Right atrium auricular region (tissue), 2 donors: ENCODE measurements around the gene LRMDA. TPM values are rescaled to one million over a fixed set of nuclear protein-coding genes. Genes with fewer than 3 reads are reported as not detected.

ENCODE experiments used
- DNase-seq: peaks from one replicate; pipeline ENCODE4 v3.0.0-alpha.2; 2019; ENCODE audit warnings: low spot score
- H3K27ac ChIP-seq, 2 donors: fragments of 200-600 bp; sonication (generic); 1 replicate in 1 of 2; 2 replicates in 1 of 2; pipeline ENCODE4 v1.5.1; 2016 to 2019
- H3K27me3 ChIP-seq, 2 donors: fragments of 200-600 bp; sonication (generic); one replicate each; pipeline versions ENCODE4 v1.5.1 to v1.6.0; 2017 to 2019
- H3K36me3 ChIP-seq: fragments of 200-600 bp; sonication (generic); one replicate; pipeline ENCODE4 v1.5.1; 2016
- H3K4me1 ChIP-seq, 2 donors: fragments of 200-600 bp; sonication (generic); one replicate each; pipeline versions ENCODE4 v1.5.1 to v1.6.0; 2017 to 2019
- H3K4me3 ChIP-seq, 2 donors: fragments of 200-600 bp; sonication (generic); 1 replicate in 1 of 2; 2 replicates in 1 of 2; pipeline ENCODE4 v1.5.1; 2017 to 2019; ENCODE audit warnings: mild to moderate bottlenecking in 1 of 2, moderate library complexity in 1 of 2
- H3K9me3 ChIP-seq, 2 donors: fragments of 200-600 bp; sonication (generic); one replicate each; pipeline ENCODE4 v1.5.1; 2019
- CTCF ChIP-seq, 2 donors: fragments of 200-600 bp; sonication (generic); IDR thresholded peaks; one replicate each; pipeline ENCODE4 v1.5.1; 2019; ENCODE audit warnings: antibody characterized with exemption in 2 of 2
- total RNA-seq, 2 donors: library from RNA; depleted of rRNA; stranded (reverse); fragments of >200 nt; gene quantifications; one replicate each; pipeline ENCODE4 v1.1.0, GENCODE V29; 2016

Gene LRMDA
- total RNA-seq, 2 donors from 2014 or later, result 6.1 to 19.1 TPM

- Histone ChIP-seq H3K27ac (peak overlapping the region; percentile 40 to 63), H3K4me3 (no peak overlapping the region), H3K27me3 (no peaks in the 10 kb centered on the region), H3K4me1 (peaks cover 0 to 15% of the 10 kb centered on the region in 2 donors), H3K36me3 (no peaks in the 10 kb centered on the region), H3K9me3 (no peaks in the 10 kb centered on the region)
- peak; percentile 72 for DNase-seq
- no peak for TF ChIP-seq CTCF (IDR thresholded peaks at IDR 0.05)
Observed at GRCh38 chr10:75770626-75771081, 339.2 kb downstream of the LRMDA start.

- Histone ChIP-seq H3K27me3 (no peaks in the 10 kb centered on the region), H3K4me1 (peaks cover 0 to 15% of the 10 kb centered on the region in 2 donors), H3K27ac (peak overlapping the region; percentile 40 to 63), H3K36me3 (no peaks in the 10 kb centered on the region), H3K4me3 (no peak overlapping the region), H3K9me3 (no peaks in the 10 kb centered on the region)
- DNase-seq, result no peak
- TF ChIP-seq CTCF (IDR thresholded peaks at IDR 0.05), result no peak
Observed at GRCh38 chr10:75771606-75772005, 340.2 kb downstream of the LRMDA start.

DNA sequence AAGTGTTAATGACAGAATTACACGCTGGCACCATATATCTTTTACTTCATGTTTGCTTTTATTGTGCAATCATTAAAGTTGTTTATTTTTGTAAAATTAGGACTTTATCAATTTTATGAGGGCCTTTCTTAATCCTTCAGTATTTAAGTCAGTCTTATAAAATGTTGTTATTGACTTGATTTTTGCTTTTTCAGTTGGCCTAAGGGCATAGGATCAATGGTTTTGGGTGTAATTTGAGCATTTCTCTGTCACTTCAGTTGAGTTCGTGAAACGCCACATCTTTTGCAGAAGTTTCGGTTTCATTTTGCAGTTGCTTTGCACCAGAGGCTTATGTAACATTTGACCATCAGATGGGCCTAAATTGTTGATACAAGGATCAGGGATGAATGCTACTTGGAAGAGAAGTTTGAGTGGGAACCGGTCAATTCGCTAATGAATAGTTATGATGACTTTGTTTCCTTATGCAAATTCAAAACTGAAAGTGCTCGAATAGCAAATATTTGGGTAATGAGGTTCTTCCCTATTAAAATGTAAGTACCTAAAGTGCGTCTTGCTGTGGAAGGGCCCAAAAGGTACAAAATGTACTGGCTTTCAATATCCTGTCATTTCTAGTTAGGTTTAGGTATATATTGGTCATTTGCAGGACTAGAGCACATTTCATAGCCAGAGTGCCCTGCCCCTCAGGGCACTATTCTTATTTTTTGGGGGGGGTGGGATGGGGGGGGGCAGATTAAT is 340.9 kb downstream of the LRMDA start:
- TF ChIP-seq CTCF (IDR thresholded peaks at IDR 0.05), result no peak
- H3K4me1 ChIP-seq, result peaks cover 0 to 15% of the 10 kb centered on the region in 2 donors
- H3K27ac ChIP-seq, result peak overlapping the region; percentile 44 to 63
- no peak for DNase-seq
- H3K27me3 ChIP-seq, result no peaks in the 10 kb centered on the region
- H3K36me3 ChIP-seq, result no peaks in the 10 kb centered on the region
- peak overlapping the region; percentile 5 to 12 for H3K4me3 ChIP-seq
- H3K9me3 ChIP-seq, result no peaks in the 10 kb centered on the region

- peak overlapping the region; percentile 44 to 63 for H3K27ac ChIP-seq
- peak; percentile 77 for DNase-seq
- TF ChIP-seq CTCF (IDR thresholded peaks at IDR 0.05), result no peak
Observed at GRCh38 chr10:75773231-75773780, 341.9 kb downstream of the LRMDA start.

GRCh38 chr10:75773813-75774782 is 342.7 kb downstream of the LRMDA start:
- no peak for DNase-seq
- H3K4me3 ChIP-seq, result no peak overlapping the region
- H3K4me1 ChIP-seq, result peaks cover 0 to 15% of the 10 kb centered on the region in 2 donors
- H3K9me3 ChIP-seq, result no peaks in the 10 kb centered on the region
- no peaks in the 10 kb centered on the region for H3K36me3 ChIP-seq
- H3K27me3 ChIP-seq, result no peaks in the 10 kb centered on the region
- TF ChIP-seq CTCF (IDR thresholded peaks at IDR 0.05), result no peak
- H3K27ac ChIP-seq, result peak overlapping the region; percentile 3 to 63

More at GRCh38 chr10:75773231-75773780, 341.9 kb downstream of the LRMDA start:
- Histone ChIP-seq H3K27me3 (no peaks in the 10 kb centered on the region), H3K9me3 (no peaks in the 10 kb centered on the region), H3K4me1 (peaks cover 0 to 15% of the 10 kb centered on the region in 2 donors), H3K4me3 (no peak overlapping the region), H3K36me3 (no peaks in the 10 kb centered on the region)
